ENCODE results near the gene FNBP1. TPM values are rescaled to one million over a fixed set of nuclear protein-coding genes. Genes with fewer than 3 reads are reported as not detected.

The FNBP1 gene
- total and polyA plus RNA-seq, 2 experiments from 2014 or later, result 19.5 to 21.0 TPM

DNA sequence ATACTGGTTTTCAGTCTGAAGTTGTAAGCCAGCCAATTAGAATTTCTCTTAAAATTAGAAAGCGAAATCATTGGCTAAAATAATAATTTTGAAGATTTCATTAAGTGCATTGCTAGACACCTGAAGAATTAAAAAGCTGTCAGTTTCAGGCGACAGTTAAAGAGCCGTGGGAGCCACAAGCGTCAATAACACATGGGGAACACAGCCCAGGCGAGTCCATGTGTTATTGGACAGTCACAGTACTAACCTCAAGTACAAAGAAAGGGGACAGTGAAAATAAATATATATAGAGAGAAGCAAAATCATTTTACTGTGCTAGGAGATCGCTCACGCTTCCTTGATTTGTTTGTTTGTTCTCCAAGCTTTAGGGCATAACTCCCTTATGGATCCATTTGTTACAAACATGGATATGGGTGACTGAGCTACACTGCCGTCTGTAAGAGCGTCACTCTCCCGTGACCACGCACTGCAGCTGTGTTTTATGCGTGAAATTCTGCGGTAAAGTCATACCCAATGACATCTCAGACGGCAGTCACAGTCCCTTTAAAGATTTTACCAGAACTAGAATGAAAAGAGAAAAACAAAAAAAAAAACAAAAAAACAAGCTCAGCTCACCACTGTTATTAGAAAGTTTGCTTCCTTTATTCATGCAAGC lies 124.6 kb downstream of the FNBP1 start:
- Histone ChIP-seq H2AFZ (no peak overlapping the region), H3K9me2 (replicated peaks; ENCODE audit: insufficient read depth) (no peaks in the 10 kb centered on the region), H3K4me2 (no peak overlapping the region), H3K4me1 (ENCODE audit: insufficient read depth) (no peaks in the 10 kb centered on the region), H3K9me3 (ENCODE audit: low read depth) (no peaks in the 10 kb centered on the region), H3K36me3 (replicated peaks; ENCODE audit: insufficient read depth, low read depth) (no peaks in the 10 kb centered on the region), H4K20me1 (ENCODE audit: insufficient read depth, poor library complexity, severe bottlenecking) (no peaks in the 10 kb centered on the region), H3K4me3 (no peak overlapping the region), H3K27me3 (no peaks in the 10 kb centered on the region), H3K79me2 (no peaks in the 10 kb centered on the region), H3K27ac (no peak overlapping the region)
- 98% methylated on average over 14 of the region's 14 CpGs for WGBS (ENCODE audit: low lambda C conversion rate, missing lambda C conversion rate)
- no peak for DNase-seq (ENCODE audit: low spot score)
- TF ChIP-seq EZH2phosphoT487 (IDR thresholded peaks at IDR 0.05; ENCODE audit: low read depth, severe bottlenecking, unreplicated experiment), result no peak
- no peak for TF ChIP-seq EZH2 (IDR thresholded peaks at IDR 0.05; ENCODE audit: borderline replicate concordance)

DNA sequence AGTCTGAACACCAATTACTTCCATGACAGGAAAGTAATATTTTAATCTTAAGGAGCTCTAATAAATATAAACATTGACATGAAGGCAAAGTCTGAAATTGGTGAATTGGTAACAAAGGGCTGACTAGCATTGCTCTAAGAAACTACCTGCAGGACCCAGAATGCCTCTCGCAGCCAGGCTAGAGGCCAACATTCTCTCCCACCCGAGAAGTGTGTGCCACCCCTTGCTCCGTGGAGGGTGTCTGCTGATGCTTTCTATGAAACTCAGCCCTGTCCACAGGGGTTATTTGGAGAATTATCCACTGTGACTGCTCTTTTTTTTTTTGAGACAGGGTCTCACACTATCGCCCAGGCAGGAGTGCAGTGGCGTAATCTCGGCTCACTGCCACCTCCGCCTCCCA lies 126.3 kb downstream of the FNBP1 start:
- no peaks in the 10 kb centered on the region for H3K36me3 ChIP-seq (replicated peaks; ENCODE audit: insufficient read depth, low read depth)
- WGBS (ENCODE audit: low lambda C conversion rate, missing lambda C conversion rate), result 100% methylated on average over 7 of the region's 7 CpGs
- H3K4me3 ChIP-seq, result no peak overlapping the region
- no peaks in the 10 kb centered on the region for H4K20me1 ChIP-seq (ENCODE audit: insufficient read depth, poor library complexity, severe bottlenecking)
- no peak overlapping the region for H3K27ac ChIP-seq
- no peak overlapping the region for H2AFZ ChIP-seq
- no peaks in the 10 kb centered on the region for H3K9me3 ChIP-seq (ENCODE audit: low read depth)
- no peaks in the 10 kb centered on the region for H3K4me1 ChIP-seq (ENCODE audit: insufficient read depth)
- no peak for DNase-seq (ENCODE audit: low spot score)
- TF ChIP-seq EZH2 (IDR thresholded peaks at IDR 0.05; ENCODE audit: borderline replicate concordance) (no peak), EZH2phosphoT487 (IDR thresholded peaks at IDR 0.05; ENCODE audit: low read depth, severe bottlenecking, unreplicated experiment) (no peak)
- TF ChIP-seq, protein P1, sequence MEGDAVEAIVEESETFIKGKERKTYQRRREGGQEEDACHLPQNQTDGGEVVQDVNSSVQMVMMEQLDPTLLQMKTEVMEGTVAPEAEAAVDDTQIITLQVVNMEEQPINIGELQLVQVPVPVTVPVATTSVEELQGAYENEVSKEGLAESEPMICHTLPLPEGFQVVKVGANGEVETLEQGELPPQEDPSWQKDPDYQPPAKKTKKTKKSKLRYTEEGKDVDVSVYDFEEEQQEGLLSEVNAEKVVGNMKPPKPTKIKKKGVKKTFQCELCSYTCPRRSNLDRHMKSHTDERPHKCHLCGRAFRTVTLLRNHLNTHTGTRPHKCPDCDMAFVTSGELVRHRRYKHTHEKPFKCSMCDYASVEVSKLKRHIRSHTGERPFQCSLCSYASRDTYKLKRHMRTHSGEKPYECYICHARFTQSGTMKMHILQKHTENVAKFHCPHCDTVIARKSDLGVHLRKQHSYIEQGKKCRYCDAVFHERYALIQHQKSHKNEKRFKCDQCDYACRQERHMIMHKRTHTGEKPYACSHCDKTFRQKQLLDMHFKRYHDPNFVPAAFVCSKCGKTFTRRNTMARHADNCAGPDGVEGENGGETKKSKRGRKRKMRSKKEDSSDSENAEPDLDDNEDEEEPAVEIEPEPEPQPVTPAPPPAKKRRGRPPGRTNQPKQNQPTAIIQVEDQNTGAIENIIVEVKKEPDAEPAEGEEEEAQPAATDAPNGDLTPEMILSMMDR (IDR thresholded peaks at IDR 0.05; ENCODE audit: poor library complexity), result no peak
- H3K4me2 ChIP-seq, result no peak overlapping the region
- H3K9me2 ChIP-seq (replicated peaks; ENCODE audit: insufficient read depth), result no peaks in the 10 kb centered on the region
- no peaks in the 10 kb centered on the region for H3K27me3 ChIP-seq
- no peaks in the 10 kb centered on the region for H3K79me2 ChIP-seq

- no peaks in the 10 kb centered on the region for H3K79me2 ChIP-seq
- H3K4me2 ChIP-seq, result no peak overlapping the region
- TF ChIP-seq EZH2 (IDR thresholded peaks at IDR 0.05; ENCODE audit: borderline replicate concordance) (no peak), EZH2phosphoT487 (IDR thresholded peaks at IDR 0.05; ENCODE audit: low read depth, severe bottlenecking, unreplicated experiment) (no peak)
- TF ChIP-seq, protein P1 (IDR thresholded peaks at IDR 0.05; ENCODE audit: poor library complexity), result no peak
- H3K36me3 ChIP-seq (replicated peaks; ENCODE audit: insufficient read depth, low read depth), result no peaks in the 10 kb centered on the region
- H3K4me3 ChIP-seq, result no peak overlapping the region
- no peaks in the 10 kb centered on the region for H3K9me2 ChIP-seq (replicated peaks; ENCODE audit: insufficient read depth)
- H3K4me1 ChIP-seq (ENCODE audit: insufficient read depth), result peaks cover 4% of the 10 kb centered on the region
- DNase-seq (ENCODE audit: low spot score), result no peak
- no peaks in the 10 kb centered on the region for H4K20me1 ChIP-seq (ENCODE audit: insufficient read depth, poor library complexity, severe bottlenecking)
- no peaks in the 10 kb centered on the region for H3K27me3 ChIP-seq
- no peaks in the 10 kb centered on the region for H3K9me3 ChIP-seq (ENCODE audit: low read depth)
- H2AFZ ChIP-seq, result no peak overlapping the region
- WGBS (ENCODE audit: low lambda C conversion rate, missing lambda C conversion rate), result 96% methylated on average over 5 of the region's 5 CpGs
- H3K27ac ChIP-seq, result no peak overlapping the region
Measured at GRCh38 chr9:129914051-129914450, 128.9 kb downstream of the FNBP1 start.

DNA sequence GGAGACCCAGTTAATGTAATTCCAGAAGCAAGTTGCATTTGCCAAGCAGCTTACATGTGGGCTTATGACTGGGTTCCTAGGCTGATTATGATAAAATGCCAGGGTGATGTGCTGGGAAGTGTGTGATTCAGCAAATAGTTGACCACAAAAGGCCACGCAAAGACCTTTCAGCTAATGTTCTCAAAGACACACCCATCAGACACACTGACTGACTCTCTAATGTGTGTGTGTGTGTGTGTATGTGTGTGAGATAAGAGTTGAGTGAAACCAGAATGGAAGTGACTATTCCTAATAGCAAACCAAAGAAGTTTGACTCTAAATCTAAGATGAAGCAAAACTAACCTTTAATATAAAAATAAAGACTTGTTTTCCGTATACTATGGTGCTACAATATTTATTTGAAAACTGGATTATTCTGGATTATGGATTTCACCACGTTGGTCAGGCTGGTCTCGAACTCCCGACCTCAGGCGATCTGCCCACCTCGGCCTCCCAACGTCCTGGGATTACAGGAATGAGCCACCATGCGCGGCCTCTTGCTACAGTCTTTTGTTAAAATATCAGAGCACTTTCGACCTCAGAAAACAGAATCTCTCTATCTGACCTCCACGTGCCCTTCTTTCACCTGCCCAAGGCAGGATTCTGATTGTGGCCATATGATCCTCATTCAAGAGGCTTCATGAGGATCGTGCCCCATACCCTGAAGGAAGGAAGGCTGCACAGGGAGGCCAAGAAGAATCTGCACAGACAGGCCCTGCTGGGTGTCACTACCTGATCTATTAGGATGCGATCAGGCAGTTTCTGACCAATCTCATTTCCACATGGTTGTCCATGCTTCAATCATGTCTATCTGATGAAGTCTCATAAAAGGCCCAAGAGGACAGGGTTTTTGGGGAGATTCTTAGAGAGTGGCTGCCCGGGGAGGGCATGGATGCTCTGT lies 132.1 kb downstream of the FNBP1 start:
- no peak overlapping the region for H2AFZ ChIP-seq
- no peaks in the 10 kb centered on the region for H3K9me3 ChIP-seq (ENCODE audit: low read depth)
- peak; percentile 78 for DNase-seq (ENCODE audit: low spot score)
- H3K27ac ChIP-seq, result peak overlapping the region; percentile 54
- no peaks in the 10 kb centered on the region for H3K9me2 ChIP-seq (replicated peaks; ENCODE audit: insufficient read depth)
- H3K36me3 ChIP-seq (replicated peaks; ENCODE audit: insufficient read depth, low read depth), result no peaks in the 10 kb centered on the region
- TF ChIP-seq EZH2 (IDR thresholded peaks at IDR 0.05; ENCODE audit: borderline replicate concordance) (no peak), EZH2phosphoT487 (IDR thresholded peaks at IDR 0.05; ENCODE audit: low read depth, severe bottlenecking, unreplicated experiment) (no peak)
- TF ChIP-seq, protein P1 (IDR thresholded peaks at IDR 0.05; ENCODE audit: poor library complexity), result no peak
- peaks cover 4% of the 10 kb centered on the region for H3K4me1 ChIP-seq (ENCODE audit: insufficient read depth)
- 82% methylated on average over 15 of the region's 15 CpGs for WGBS (ENCODE audit: low lambda C conversion rate, missing lambda C conversion rate)
- no peak overlapping the region for H3K4me3 ChIP-seq
- H3K4me2 ChIP-seq, result no peak overlapping the region
- no peaks in the 10 kb centered on the region for H4K20me1 ChIP-seq (ENCODE audit: insufficient read depth, poor library complexity, severe bottlenecking)
- H3K27me3 ChIP-seq, result no peaks in the 10 kb centered on the region
- no peaks in the 10 kb centered on the region for H3K79me2 ChIP-seq

All from hepatocyte (in vitro differentiated cells).